GM18505 (cell line): ENCODE measurements around the gene TBL2.
"Not testable (repeated sequence)": the region's sequence is repeated elsewhere in the genome, so short reads cannot be mapped to it uniquely, and the experiment has no call there.

Source experiments
- ATAC-seq: cut with Tn5 transposase; IDR thresholded peaks from one replicate; pipeline ENCODE4 v1.9.1; 2021; ENCODE audit not compliant: unreplicated experiment
- POLR2A ChIP-seq: IDR thresholded peaks from 4 replicates; pipeline ENCODE4 v1.6.1; 2011; ENCODE audit warnings: borderline replicate concordance; ENCODE audit not compliant: insufficient read depth, insufficient read length; ENCODE audit errors: extremely low read depth

Gene TBL2

GRCh38 chr7:73549176-73549575 lies 29.2 kb downstream of the TBL2 start:
- no peak for ATAC-seq
- TF ChIP-seq POLR2A, result no peak

- no peak for TF ChIP-seq POLR2A
- ATAC-seq, result no peak
Observed at GRCh38 chr7:73547841-73548240, 30.5 kb downstream of the TBL2 start.

GRCh38 chr7:73544678-73545077 lies 33.7 kb downstream of the TBL2 start:
- ATAC-seq, result no peak
- TF ChIP-seq POLR2A, result no peak

- ATAC-seq, result no peak
Observed at GRCh38 chr7:73541722-73542121, 36.7 kb downstream of the TBL2 start.

GRCh38 chr7:73539709-73540108 lies 38.7 kb downstream of the TBL2 start:
- TF ChIP-seq POLR2A, result no peak
- ATAC-seq, result no peak

More at GRCh38 chr7:73541722-73542121, 36.7 kb downstream of the TBL2 start:
- TF ChIP-seq POLR2A, result no peak

GRCh38 chr7:73538510-73538909 lies 39.9 kb downstream of the TBL2 start:
- ATAC-seq, result not testable (repeated sequence)

- no peak for ATAC-seq
- no peak for TF ChIP-seq POLR2A
Observed at GRCh38 chr7:73537051-73537450, 41.3 kb downstream of the TBL2 start.

GRCh38 chr7:73536479-73536878 lies 41.9 kb downstream of the TBL2 start:
- no peak for TF ChIP-seq POLR2A
- ATAC-seq, result no peak

GRCh38 chr7:73535918-73536317 lies 42.5 kb downstream of the TBL2 start:
- ATAC-seq, result not testable (repeated sequence)

- no peak for TF ChIP-seq POLR2A
- no peak for ATAC-seq
Observed at GRCh38 chr7:73533742-73534141, 44.6 kb downstream of the TBL2 start.

GRCh38 chr7:73532224-73532623 lies 46.2 kb downstream of the TBL2 start:
- ATAC-seq, result no peak
- no peak for TF ChIP-seq POLR2A

- ATAC-seq, result no peak
- no peak for TF ChIP-seq POLR2A
Observed at GRCh38 chr7:73530800-73531199, 47.6 kb downstream of the TBL2 start.

GRCh38 chr7:73526896-73527821 lies 51.2 kb downstream of the TBL2 start:
- no peak for TF ChIP-seq POLR2A
- ATAC-seq, result no peak

GRCh38 chr7:73526158-73526494 lies 52.3 kb downstream of the TBL2 start:
- ATAC-seq, result not testable (repeated sequence)
